Measurements from ENCODE around the gene HGS.

The HGS gene, protein sequence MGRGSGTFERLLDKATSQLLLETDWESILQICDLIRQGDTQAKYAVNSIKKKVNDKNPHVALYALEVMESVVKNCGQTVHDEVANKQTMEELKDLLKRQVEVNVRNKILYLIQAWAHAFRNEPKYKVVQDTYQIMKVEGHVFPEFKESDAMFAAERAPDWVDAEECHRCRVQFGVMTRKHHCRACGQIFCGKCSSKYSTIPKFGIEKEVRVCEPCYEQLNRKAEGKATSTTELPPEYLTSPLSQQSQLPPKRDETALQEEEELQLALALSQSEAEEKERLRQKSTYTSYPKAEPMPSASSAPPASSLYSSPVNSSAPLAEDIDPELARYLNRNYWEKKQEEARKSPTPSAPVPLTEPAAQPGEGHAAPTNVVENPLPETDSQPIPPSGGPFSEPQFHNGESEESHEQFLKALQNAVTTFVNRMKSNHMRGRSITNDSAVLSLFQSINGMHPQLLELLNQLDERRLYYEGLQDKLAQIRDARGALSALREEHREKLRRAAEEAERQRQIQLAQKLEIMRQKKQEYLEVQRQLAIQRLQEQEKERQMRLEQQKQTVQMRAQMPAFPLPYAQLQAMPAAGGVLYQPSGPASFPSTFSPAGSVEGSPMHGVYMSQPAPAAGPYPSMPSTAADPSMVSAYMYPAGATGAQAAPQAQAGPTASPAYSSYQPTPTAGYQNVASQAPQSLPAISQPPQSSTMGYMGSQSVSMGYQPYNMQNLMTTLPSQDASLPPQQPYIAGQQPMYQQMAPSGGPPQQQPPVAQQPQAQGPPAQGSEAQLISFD

DNA sequence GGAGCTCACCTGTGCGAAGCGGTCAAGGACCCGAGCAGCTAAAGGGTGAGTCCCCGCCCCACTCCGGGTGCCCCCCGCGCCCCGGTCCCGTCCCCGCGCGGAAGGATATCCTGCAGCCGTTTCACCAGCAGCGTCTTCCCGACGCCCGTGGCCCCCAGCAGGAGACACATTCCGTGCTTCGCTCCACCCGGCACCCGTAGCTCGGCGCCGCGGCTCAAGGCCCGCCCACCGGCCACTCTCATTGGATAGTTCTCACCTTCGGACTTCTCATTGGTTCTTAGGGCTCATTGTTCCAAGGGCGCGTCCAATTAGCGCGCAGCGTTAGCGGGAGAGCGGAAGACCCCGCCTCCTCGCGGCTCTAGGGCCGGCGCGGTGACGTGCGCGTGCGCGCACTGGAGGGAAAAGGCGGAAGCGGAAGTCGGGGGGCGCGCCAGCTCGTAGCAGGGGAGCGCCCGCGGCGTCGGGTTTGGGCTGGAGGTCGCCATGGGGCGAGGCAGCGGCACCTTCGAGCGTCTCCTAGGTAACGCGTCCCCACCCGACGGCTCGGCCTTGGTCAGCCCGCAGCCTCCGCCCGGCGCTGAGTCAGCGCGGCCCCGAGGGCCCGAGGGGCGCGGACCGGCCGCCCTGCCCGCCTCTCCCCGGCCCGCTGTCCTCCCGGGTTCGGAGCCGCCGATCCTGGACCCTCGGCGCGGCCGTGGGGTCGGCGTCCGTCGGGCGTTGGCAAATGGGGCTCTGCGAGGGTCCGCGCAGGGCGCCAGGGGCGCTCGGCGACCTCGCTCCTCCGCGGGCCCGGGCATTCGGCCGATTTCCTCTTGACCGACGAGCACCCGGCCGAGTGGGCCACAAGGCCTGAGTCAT lies at the start of gene HGS, which contains the start of gene ARL16:
HGS (plus strand) TSS at position 428 of the 858 bp plus-strand sequence; CDS start at position 484, 56 bp downstream.
ARL16 (minus strand) TSS at position 214 of the 858 bp plus-strand sequence; CDS start at position 170, 44 bp downstream.
- DNase-seq (ENCODE audit: extremely low spot score): peak; percentile 99
- CTCF ChIA-PET: interaction anchor here (0.6 to 1.7 kb wide), 5 partner anchors 19 to 243 kb away, joined by 3 to 5 read pairs (median 3); partner anchors contain the start of gene MRPL12
- POLR2A ChIA-PET: interaction anchor here (0.6 to 6.2 kb wide), 18 partner anchors 10 to 388 kb away, joined by 3 to 120 read pairs (median 6); partner anchors contain the start of genes CCDC137, CENPX, LRRC45 and MRPL12
- TF ChIP-seq ELF4 (IDR thresholded peaks at IDR 0.05): peak; percentile 93
- TF ChIP-seq BHLHE40 (IDR thresholded peaks at IDR 0.05; ENCODE audit: borderline replicate concordance): no peak
- TF ChIP-seq LEF1 (IDR thresholded peaks at IDR 0.05; ENCODE audit: borderline replicate concordance): peak; percentile 71; the same call in 1 of the 2 replicates

DNA sequence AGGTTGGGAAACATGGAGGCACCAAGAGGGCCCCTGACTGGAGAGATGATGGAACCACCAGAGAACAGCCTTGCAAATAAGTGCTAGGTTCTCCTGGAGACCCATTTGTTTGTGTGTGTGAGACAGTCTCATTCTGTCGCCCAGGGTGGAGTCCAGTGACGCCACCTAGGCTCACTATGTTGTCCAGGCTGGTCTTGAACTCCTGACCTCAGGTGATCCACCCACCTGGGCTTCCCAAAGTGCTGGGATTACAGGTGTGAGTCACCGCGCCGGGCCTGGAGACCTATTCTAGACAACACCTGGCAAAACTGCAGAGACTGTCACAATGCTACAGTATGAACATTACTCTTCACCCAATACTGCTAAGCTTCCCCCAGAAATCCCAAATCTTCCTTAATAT lies 48.4 kb upstream of the HGS start:
- TF ChIP-seq TARDBP (IDR thresholded peaks at IDR 0.05): no peak
- TF ChIP-seq FOXK2 (IDR thresholded peaks at IDR 0.05): no peak
- TF ChIP-seq L3MBTL2 (conservative IDR thresholded peaks at IDR 0.05): no peak
- TF ChIP-seq LEF1 (IDR thresholded peaks at IDR 0.05; ENCODE audit: borderline replicate concordance): no peak
- TF ChIP-seq CTBP1 (IDR thresholded peaks at IDR 0.05; ENCODE audit: borderline replicate concordance): no peak
- no peak for TF ChIP-seq NFRKB (IDR thresholded peaks at IDR 0.05)
- TF ChIP-seq HDGF (IDR thresholded peaks at IDR 0.05; ENCODE audit: borderline replicate concordance): no peak
- TF ChIP-seq SUZ12 (IDR thresholded peaks at IDR 0.05): no peak
- no peak for TF ChIP-seq BHLHE40 (IDR thresholded peaks at IDR 0.05; ENCODE audit: borderline replicate concordance)
- no peak for TF ChIP-seq FOXM1 (IDR thresholded peaks at IDR 0.05; ENCODE audit: borderline replicate concordance)
- ChIA-PET CTCF (no interaction called here), POLR2A (no interaction called here)
- DNase-seq (ENCODE audit: extremely low spot score): no peak

DNA sequence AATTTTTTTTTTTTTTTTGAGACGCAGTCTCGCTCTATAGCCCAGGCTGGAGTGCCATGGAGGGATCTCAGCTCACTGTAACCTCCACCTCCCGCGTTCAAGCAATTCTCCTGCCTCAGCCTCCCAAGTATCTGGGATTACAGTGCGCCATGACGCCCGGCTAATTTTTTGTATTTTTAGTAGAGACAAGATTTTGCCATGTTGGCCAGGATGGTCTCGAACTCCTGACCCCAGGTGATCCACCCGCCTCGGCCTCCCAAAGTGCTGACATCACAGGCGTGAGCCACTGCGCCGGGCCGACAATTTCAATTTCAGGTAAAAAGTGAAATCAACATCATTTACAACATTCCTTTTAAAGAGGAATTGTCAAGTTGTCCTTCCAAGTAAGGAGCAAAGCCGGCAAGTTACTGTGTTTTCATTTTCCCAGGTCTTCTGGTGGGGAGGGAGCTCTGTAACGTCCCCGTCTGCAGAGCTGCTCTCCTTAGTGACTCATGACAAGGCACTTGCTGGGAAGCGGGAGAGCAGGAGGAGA lies 47.8 kb upstream of the HGS start:
- TF ChIP-seq NFRKB (IDR thresholded peaks at IDR 0.05) (no peak), ARNT (IDR thresholded peaks at IDR 0.05) (no peak), ELF4 (IDR thresholded peaks at IDR 0.05) (no peak), FOXK2 (IDR thresholded peaks at IDR 0.05) (no peak), SP1 (IDR thresholded peaks at IDR 0.05) (no peak), HDGF (IDR thresholded peaks at IDR 0.05; ENCODE audit: borderline replicate concordance) (no peak), FOXM1 (IDR thresholded peaks at IDR 0.05; ENCODE audit: borderline replicate concordance) (no peak), BHLHE40 (IDR thresholded peaks at IDR 0.05; ENCODE audit: borderline replicate concordance) (no peak)
- TF ChIP-seq, protein P1, sequence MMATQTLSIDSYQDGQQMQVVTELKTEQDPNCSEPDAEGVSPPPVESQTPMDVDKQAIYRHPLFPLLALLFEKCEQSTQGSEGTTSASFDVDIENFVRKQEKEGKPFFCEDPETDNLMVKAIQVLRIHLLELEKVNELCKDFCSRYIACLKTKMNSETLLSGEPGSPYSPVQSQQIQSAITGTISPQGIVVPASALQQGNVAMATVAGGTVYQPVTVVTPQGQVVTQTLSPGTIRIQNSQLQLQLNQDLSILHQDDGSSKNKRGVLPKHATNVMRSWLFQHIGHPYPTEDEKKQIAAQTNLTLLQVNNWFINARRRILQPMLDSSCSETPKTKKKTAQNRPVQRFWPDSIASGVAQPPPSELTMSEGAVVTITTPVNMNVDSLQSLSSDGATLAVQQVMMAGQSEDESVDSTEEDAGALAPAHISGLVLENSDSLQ (IDR thresholded peaks at IDR 0.05): no peak
- POLR2A ChIA-PET: interaction anchor here (0.6 to 1.6 kb wide), 6 partner anchors 11 to 241 kb away, joined by 3 to 7 read pairs (median 4); partner anchors contain the start of genes ARL16, BAHCC1, CCDC137 and HGS
- CTCF ChIA-PET: no interaction called here
- no peak for DNase-seq (ENCODE audit: extremely low spot score)

DNA sequence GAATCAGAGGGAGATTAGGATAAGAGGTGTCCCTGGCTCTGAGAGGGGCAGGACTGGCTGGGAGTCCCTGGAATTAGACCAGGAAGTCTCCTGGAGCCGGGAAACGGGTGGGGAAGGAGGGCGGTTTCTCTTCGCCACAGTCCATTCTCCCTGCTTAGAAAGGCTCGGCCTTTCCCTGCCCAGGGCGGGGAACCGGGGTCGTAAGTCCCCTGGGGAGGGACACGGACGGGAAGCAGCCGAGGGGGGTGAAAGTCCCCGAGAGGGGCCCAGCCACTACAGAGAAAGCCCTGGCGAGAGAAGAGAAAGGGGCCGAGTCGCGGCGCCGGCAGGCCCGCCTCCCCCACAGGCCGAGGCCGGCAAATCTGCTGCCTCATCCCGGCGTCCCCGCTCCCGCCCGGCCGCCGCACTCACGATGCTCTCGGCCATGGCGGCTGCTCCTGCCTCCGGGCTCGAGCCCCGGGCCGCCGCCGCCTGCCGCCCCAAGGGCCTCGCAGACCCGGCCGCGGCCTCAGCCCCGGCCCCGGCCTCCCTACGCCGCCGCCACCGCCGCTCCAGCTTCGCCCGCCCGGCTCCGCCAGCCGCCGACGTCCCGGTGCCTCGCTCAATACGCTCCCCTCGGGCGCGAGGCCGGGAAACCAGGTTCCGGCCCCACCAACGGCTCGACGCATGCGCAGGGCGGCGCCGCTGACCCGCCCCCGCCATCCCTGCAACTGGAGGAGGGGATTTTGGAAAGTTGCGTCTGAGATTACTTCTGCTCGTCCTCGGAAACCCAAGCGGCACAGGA lies 47.1 kb upstream of the HGS start, which contains the start of the genes NPLOC4 and TSPAN10:
NPLOC4 (minus strand) TSS at position 608 of the 784 bp plus-strand sequence; CDS start at position 426, 182 bp downstream.
TSPAN10 (plus strand) TSS at position 692 of the 784 bp plus-strand sequence. CDS start 5,217 bp downstream, outside the sequence.
- TF ChIP-seq CTBP1 (IDR thresholded peaks at IDR 0.05; ENCODE audit: borderline replicate concordance): peak; percentile 52; the same call in 1 of the 2 replicates
- TF ChIP-seq LEF1 (IDR thresholded peaks at IDR 0.05; ENCODE audit: borderline replicate concordance): peak; percentile 44; the same call in 1 of the 2 replicates
- no peak for TF ChIP-seq HDGF (IDR thresholded peaks at IDR 0.05; ENCODE audit: borderline replicate concordance)
- no peak for TF ChIP-seq L3MBTL2 (conservative IDR thresholded peaks at IDR 0.05)
- TF ChIP-seq ARNT (IDR thresholded peaks at IDR 0.05): peak; percentile 84
- peak; percentile 85; the same call in 1 of the 2 replicates for TF ChIP-seq FOXM1 (IDR thresholded peaks at IDR 0.05; ENCODE audit: borderline replicate concordance)
- POLR2A ChIA-PET: interaction anchor here (0.6 to 1.6 kb wide), 6 partner anchors 12 to 242 kb away, joined by 3 to 7 read pairs (median 4); partner anchors contain the start of genes ARL16, BAHCC1, CCDC137 and HGS
- peak; percentile 98 for DNase-seq (ENCODE audit: extremely low spot score)
- CTCF ChIA-PET: no interaction called here

DNA sequence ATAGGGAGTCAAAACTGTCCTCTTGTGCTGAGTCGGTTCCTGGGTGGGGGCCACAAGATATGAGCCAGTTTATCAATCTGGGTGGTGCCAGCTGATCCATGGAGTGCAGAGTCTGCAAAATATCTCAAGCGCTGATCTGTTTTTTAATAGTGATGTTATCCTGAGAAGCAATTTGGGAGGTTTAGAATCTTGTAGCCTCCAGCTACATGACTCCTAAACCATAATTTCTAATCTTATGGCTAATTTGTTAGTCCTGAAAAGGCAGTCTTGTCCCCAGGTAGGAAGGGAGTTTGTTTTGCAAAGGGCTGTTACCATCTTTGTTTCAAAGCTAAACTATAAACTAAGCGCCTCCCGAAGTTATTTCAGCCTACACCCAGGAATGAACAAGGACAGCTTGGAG lies 45.1 kb upstream of the HGS start:
- ChIA-PET CTCF (no interaction called here), POLR2A (interaction anchor here (0.6 kb wide), 1 partner anchor 294 kb away, joined by 3 read pairs; no protein-coding TSS in a partner anchor)
- TF ChIP-seq SP1 (IDR thresholded peaks at IDR 0.05) (no peak), ELF4 (IDR thresholded peaks at IDR 0.05) (no peak), ZNF384 (IDR thresholded peaks at IDR 0.05) (no peak), HDGF (IDR thresholded peaks at IDR 0.05; ENCODE audit: borderline replicate concordance) (no peak), SUZ12 (IDR thresholded peaks at IDR 0.05) (no peak), FOXM1 (IDR thresholded peaks at IDR 0.05; ENCODE audit: borderline replicate concordance) (no peak), TARDBP (IDR thresholded peaks at IDR 0.05) (no peak), ARNT (IDR thresholded peaks at IDR 0.05) (no peak), BHLHE40 (IDR thresholded peaks at IDR 0.05; ENCODE audit: borderline replicate concordance) (no peak), FOXK2 (IDR thresholded peaks at IDR 0.05) (no peak), LEF1 (IDR thresholded peaks at IDR 0.05; ENCODE audit: borderline replicate concordance) (no peak)
- TF ChIP-seq, protein P1 (IDR thresholded peaks at IDR 0.05): no peak
- no peak for DNase-seq (ENCODE audit: extremely low spot score)
